ENCODE measurements around the gene STEAP4.
"Not testable (repeated sequence)": the region's sequence is repeated elsewhere in the genome, so short reads cannot be mapped to it uniquely, and the experiment has no call there.

The STEAP4 gene

GRCh38 chr7:88264987-88265386 is 41.7 kb downstream of the STEAP4 start:
- DNase-seq: not testable (repeated sequence)

GRCh38 chr7:88262562-88262961 is 44.1 kb downstream of the STEAP4 start:
- DNase-seq: no peak

- DNase-seq: no peak
Measured at GRCh38 chr7:88260719-88261118, 46.0 kb downstream of the STEAP4 start.

- DNase-seq: no peak
Measured at GRCh38 chr7:88259656-88260380, 46.9 kb downstream of the STEAP4 start.

- DNase-seq: not testable (repeated sequence)
Measured at GRCh38 chr7:88258296-88258695, 48.4 kb downstream of the STEAP4 start.

- no peak for DNase-seq
Measured at GRCh38 chr7:88256906-88257305, 49.8 kb downstream of the STEAP4 start.

- no peak for DNase-seq
Measured at GRCh38 chr7:88254721-88255424, 51.8 kb downstream of the STEAP4 start.

GRCh38 chr7:88253640-88254039 is 53.1 kb downstream of the STEAP4 start:
- no peak for DNase-seq

GRCh38 chr7:88244258-88244657 is 62.4 kb downstream of the STEAP4 start:
- DNase-seq: no peak

GRCh38 chr7:88243345-88243909 is 63.3 kb downstream of the STEAP4 start:
- no peak for DNase-seq

- no peak for DNase-seq
Measured at GRCh38 chr7:88239852-88240251, 66.8 kb downstream of the STEAP4 start.

- no peak for DNase-seq
Measured at GRCh38 chr7:88233828-88234227, 72.9 kb downstream of the STEAP4 start.

GRCh38 chr7:88230646-88231045 is 76.0 kb downstream of the STEAP4 start:
- no peak for DNase-seq

- no peak for DNase-seq
Measured at GRCh38 chr7:88229302-88229995, 77.2 kb downstream of the STEAP4 start.

- DNase-seq: no peak
Measured at GRCh38 chr7:88226886-88227516, 79.7 kb downstream of the STEAP4 start.

GRCh38 chr7:88226201-88226600 is 80.5 kb downstream of the STEAP4 start:
- no peak for DNase-seq

- DNase-seq: no peak
Measured at GRCh38 chr7:88224601-88225275, 82.0 kb downstream of the STEAP4 start.

GRCh38 chr7:88223265-88223664 is 83.4 kb downstream of the STEAP4 start:
- DNase-seq: no peak
